Suprapubic skin (tissue), 3 donors: ENCODE data around the gene COL4A6.

Experiments used
- CTCF ChIP-seq, 2 donors: fragments of 200-600 bp in 1 of 2; fragments of 450-650 bp in 1 of 2; sonication (generic) in 1 of 2; IDR thresholded peaks; one replicate each; pipeline ENCODE4 v1.5.1; 2016 to 2019; ENCODE audit warnings: antibody characterized with exemption in 2 of 2, mild to moderate bottlenecking in 1 of 2, moderate library complexity in 1 of 2
- EP300 ChIP-seq: sonication (generic); formaldehyde crosslinking; IDR thresholded peaks from one replicate; pipeline ENCODE4 v1.6.1; 2017; ENCODE audit warnings: antibody characterized with exemption
- POLR2A ChIP-seq, 2 donors: fragments of 450-650 bp; IDR thresholded peaks; one replicate each; pipeline ENCODE4 v1.6.1; 2017; ENCODE audit warnings: antibody characterized with exemption in 2 of 2, mild to moderate bottlenecking in 2 of 2, moderate library complexity in 2 of 2

GRCh38 chrX:108439961-108440696 is 1.9 kb upstream of the COL4A6 start:
- TF ChIP-seq CTCF (IDR thresholded peaks at IDR 0.05) (no peak), POLR2A (IDR thresholded peaks at IDR 0.05) (no peak), EP300 (no peak)
